Neural crest cell (in vitro differentiated cells): ENCODE data around the gene EXO1. TPM values are rescaled to one million over a fixed set of nuclear protein-coding genes. Genes with fewer than 3 reads are reported as not detected.
"Not testable (repeated sequence)": the region's sequence is repeated elsewhere in the genome, so short reads cannot be mapped to it uniquely, and the experiment has no call there.

Experiments used
- DNase-seq: peaks from one replicate; pipeline ENCODE4 v3.0.0; 2021; ENCODE audit warnings: low read depth, mixed read lengths, low spot score
- H3K27ac Mint-ChIP-seq: one replicate; pipeline ENCODE4 v1.8.0; 2021; ENCODE audit warnings: mild to moderate bottlenecking, mixed read lengths; ENCODE audit not compliant: unreplicated experiment
- H3K27me3 Mint-ChIP-seq: 2 replicates; pipeline ENCODE4 v1.8.0; 2021; ENCODE audit warnings: low read depth, mild to moderate bottlenecking, mixed read lengths
- H3K36me3 Mint-ChIP-seq: 2 replicates; pipeline ENCODE4 v1.8.0; 2021; ENCODE audit warnings: low read depth, mild to moderate bottlenecking, mixed read lengths
- H3K4me1 Mint-ChIP-seq: 2 replicates; pipeline ENCODE4 v1.8.0; 2021; ENCODE audit warnings: mixed read lengths
- H3K4me3 Mint-ChIP-seq: one replicate; pipeline ENCODE4 v1.8.0; 2021; ENCODE audit warnings: mild to moderate bottlenecking, mixed read lengths
- H3K9me3 Mint-ChIP-seq: 2 replicates; pipeline ENCODE4 v1.8.0; 2021; ENCODE audit warnings: mixed read lengths
- long read RNA-seq: library from polyadenylated mRNA; unstranded; transcript quantifications from one replicate; pipeline ENCODE4 v2.0.0, GENCODE V29; 2020
- total RNA-seq: library from RNA; stranded (reverse); gene quantifications from 2 replicates; pipeline ENCODE4 v1.2.1, GENCODE V29; 2021
- TF ChIP-seq, protein P1 (sequence below): fragments of 200-600 bp; sonication (generic); conservative IDR thresholded peaks from 2 replicates; pipeline ENCODE4 v1.5.0; 2021; ENCODE audit warnings: antibody characterized with exemption, mild to moderate bottlenecking

The EXO1 gene
- total RNA-seq: 49.2 and 49.3 TPM in 2 replicates
- long read RNA-seq, partial matches to known transcripts: 31 of 171 reads
- long read RNA-seq, other reads (novel, unspliced or antisense): 138 of 171 reads

- Mint-ChIP-seq H3K4me3 (peak within 1 kb of the TSS; percentile 97), H3K9me3 (no peaks in the 10 kb centered on the region), H3K36me3 (no peaks in the 10 kb centered on the region), H3K27ac (peak within 1 kb of the TSS; percentile 99), H3K27me3 (peaks cover 10% of the 10 kb centered on the region), H3K4me1 (peaks cover 27% of the 10 kb centered on the region)
- TF ChIP-seq, protein P1, sequence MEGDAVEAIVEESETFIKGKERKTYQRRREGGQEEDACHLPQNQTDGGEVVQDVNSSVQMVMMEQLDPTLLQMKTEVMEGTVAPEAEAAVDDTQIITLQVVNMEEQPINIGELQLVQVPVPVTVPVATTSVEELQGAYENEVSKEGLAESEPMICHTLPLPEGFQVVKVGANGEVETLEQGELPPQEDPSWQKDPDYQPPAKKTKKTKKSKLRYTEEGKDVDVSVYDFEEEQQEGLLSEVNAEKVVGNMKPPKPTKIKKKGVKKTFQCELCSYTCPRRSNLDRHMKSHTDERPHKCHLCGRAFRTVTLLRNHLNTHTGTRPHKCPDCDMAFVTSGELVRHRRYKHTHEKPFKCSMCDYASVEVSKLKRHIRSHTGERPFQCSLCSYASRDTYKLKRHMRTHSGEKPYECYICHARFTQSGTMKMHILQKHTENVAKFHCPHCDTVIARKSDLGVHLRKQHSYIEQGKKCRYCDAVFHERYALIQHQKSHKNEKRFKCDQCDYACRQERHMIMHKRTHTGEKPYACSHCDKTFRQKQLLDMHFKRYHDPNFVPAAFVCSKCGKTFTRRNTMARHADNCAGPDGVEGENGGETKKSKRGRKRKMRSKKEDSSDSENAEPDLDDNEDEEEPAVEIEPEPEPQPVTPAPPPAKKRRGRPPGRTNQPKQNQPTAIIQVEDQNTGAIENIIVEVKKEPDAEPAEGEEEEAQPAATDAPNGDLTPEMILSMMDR: no peak
- peak; percentile 78 for DNase-seq
These were observed at the start of gene EXO1 for GRCh38 chr1:241847796-241848685. Gene EXO1, plus strand, starts transcription at chr1:241848204. Its CDS starts 2,222 bp downstream, at chr1:241850426.

- no peaks in the 10 kb centered on the region for H3K9me3 Mint-ChIP-seq
- H3K27me3 Mint-ChIP-seq: peaks cover 6% of the 10 kb centered on the region
These were observed 48.6 kb upstream of the EXO1 start for GRCh38 chr1:241799416-241799815.

DNA sequence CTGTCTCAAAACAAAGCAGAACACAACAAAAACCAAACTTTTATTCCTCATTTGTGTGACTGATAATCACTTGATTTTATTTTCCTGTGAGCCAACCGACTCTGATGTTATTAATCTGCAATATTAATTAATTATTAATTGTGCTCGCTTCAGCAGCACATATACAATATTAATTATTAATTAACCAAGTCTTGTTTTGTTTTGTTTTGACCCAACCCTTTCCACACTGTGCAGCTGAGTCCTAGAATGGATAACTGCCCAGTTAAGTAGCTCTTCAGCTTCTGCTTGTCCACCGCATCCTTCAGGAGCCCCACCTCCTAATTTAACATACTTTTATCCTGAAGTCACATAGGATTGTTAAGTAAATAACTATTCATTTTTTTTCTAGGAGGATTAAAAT lies 47.4 kb upstream of the EXO1 start:
- Mint-ChIP-seq H3K36me3 (no peaks in the 10 kb centered on the region), H3K9me3 (no peaks in the 10 kb centered on the region), H3K27ac (no peak overlapping the region), H3K4me3 (no peak overlapping the region), H3K27me3 (peaks cover 6% of the 10 kb centered on the region), H3K4me1 (no peaks in the 10 kb centered on the region)
- TF ChIP-seq, protein P1: no peak
- DNase-seq: no peak

More at GRCh38 chr1:241799416-241799815, 48.6 kb upstream of the EXO1 start:
- Mint-ChIP-seq H3K27ac (no peak overlapping the region), H3K4me1 (no peaks in the 10 kb centered on the region), H3K36me3 (no peaks in the 10 kb centered on the region), H3K4me3 (no peak overlapping the region)
- DNase-seq: no peak
- TF ChIP-seq, protein P1: no peak

DNA sequence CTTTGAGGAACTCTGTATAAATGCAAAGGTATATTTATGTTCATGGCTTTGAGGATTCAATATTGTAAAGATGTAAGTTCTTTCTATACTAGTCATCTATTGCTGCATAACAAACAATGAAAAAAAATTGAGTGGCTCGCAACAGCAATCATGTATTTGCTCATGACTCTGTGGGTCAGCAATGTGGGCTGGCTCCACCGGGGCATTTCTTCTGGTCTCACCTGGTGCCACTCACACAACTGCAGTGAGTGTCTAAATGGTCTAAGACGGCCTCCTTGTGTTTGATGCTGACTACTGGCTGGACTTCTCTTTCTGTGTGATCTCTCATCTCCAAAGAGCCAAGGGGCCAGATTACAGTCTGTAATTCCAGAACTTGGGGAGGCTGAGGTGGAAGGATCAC lies 45.1 kb upstream of the EXO1 start:
- H3K36me3 Mint-ChIP-seq: no peaks in the 10 kb centered on the region
- peaks cover 6% of the 10 kb centered on the region for H3K27me3 Mint-ChIP-seq
- H3K4me1 Mint-ChIP-seq: no peaks in the 10 kb centered on the region
- no peak overlapping the region for H3K27ac Mint-ChIP-seq
- no peaks in the 10 kb centered on the region for H3K9me3 Mint-ChIP-seq
- TF ChIP-seq, protein P1: no peak
- DNase-seq: no peak
- H3K4me3 Mint-ChIP-seq: no peak overlapping the region

DNA sequence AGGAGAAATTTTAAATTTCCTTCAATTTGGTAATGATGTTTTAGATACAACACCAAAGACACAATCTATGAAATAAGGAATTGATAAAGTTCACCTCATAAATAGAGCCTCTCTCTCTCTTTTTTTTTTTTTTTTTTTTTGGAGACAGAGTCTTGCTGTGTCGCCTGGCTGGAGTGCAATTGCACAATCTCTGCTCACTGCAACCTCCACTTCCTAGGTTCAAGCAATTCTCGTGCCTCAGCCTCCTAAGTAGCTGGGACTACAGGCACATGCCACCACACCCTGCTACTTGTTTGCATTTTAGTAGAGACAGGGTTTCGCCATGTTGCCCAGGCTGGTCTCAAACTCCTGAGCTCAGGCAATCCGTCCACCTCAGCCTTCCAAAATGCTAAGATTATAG lies 43.3 kb upstream of the EXO1 start:
- not testable (repeated sequence) for H3K9me3 Mint-ChIP-seq, H3K27me3 Mint-ChIP-seq, DNase-seq, H3K27ac Mint-ChIP-seq, H3K36me3 Mint-ChIP-seq, H3K4me3 Mint-ChIP-seq, H3K4me1 Mint-ChIP-seq

DNA sequence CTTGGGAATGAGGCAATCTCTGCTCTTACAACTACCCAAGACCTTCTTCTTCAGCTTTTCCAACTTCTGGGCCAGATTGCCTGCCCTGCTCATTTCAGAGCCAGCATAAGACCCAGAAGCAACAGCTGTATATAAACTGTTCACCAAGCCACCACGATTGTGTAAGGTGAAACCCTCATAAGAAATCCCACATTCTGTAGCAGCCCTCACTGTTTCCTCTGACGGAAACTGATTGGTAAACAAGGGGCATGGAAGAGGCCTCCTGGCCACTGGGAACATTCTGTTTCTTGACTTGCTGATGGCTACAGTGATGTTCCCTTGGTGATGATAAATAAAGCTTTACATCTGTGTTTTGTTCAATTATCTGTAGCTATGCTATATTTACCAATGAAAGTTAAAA lies 39.7 kb upstream of the EXO1 start:
- TF ChIP-seq, protein P1: no peak
- no peaks in the 10 kb centered on the region for H3K36me3 Mint-ChIP-seq
- H3K27me3 Mint-ChIP-seq: no peaks in the 10 kb centered on the region
- no peaks in the 10 kb centered on the region for H3K4me1 Mint-ChIP-seq
- H3K4me3 Mint-ChIP-seq: no peak overlapping the region
- no peaks in the 10 kb centered on the region for H3K9me3 Mint-ChIP-seq
- H3K27ac Mint-ChIP-seq: no peak overlapping the region
- no peak for DNase-seq
